Transverse colon (tissue), 3 donors: ENCODE results near the gene ALDH1A1.

Experiments
- CTCF ChIP-seq, 5 experiments: fragments of 200-600 bp in 3 of 5; fragments of 450-650 bp in 2 of 5; sonication (generic) in 3 of 5; IDR thresholded peaks; 1 replicate in 2 of 5; 2 replicates in 3 of 5; pipeline ENCODE4 v1.5.1; 2016 to 2017; ENCODE audit warnings: antibody characterized with exemption in 5 of 5, inconsistent platforms in 3 of 5, mild to moderate bottlenecking in 2 of 5, moderate library complexity in 1 of 5
- POLR2A ChIP-seq: fragments of 450-650 bp; IDR thresholded peaks from one replicate; pipeline ENCODE4 v1.6.1; 2016; ENCODE audit warnings: antibody characterized with exemption, mild to moderate bottlenecking, moderate library complexity

GRCh38 chr9:72985746-72986145 is 32.9 kb upstream of the ALDH1A1 start:
- TF ChIP-seq CTCF (IDR thresholded peaks at IDR 0.05) (no peak), POLR2A (no peak)
